Mammary epithelial cell (primary cell): ENCODE data around the gene PTPRG.

Experiments used
- EZH2 ChIP-seq: IDR thresholded peaks from 2 replicates; pipeline ENCODE4 v1.6.1; 2012; ENCODE audit warnings: low read length, inconsistent platforms, borderline replicate concordance
- TF ChIP-seq, protein P1 (sequence below), 2 donors: IDR thresholded peaks in 1 of 2; conservative IDR thresholded peaks in 1 of 2; 2 replicates each; pipeline ENCODE4 v1.5.1; 2011 to 2012; ENCODE audit warnings: inconsistent platforms in 2 of 2, low read length in 2 of 2, mild to moderate bottlenecking in 2 of 2, control low read depth in 1 of 2, low read depth in 1 of 2; ENCODE audit not compliant: insufficient read depth in 1 of 2; ENCODE audit errors: extremely low read depth in 1 of 2

GRCh38 chr3:61807865-61808276 is 246.5 kb downstream of the PTPRG start:
- TF ChIP-seq, protein P1, sequence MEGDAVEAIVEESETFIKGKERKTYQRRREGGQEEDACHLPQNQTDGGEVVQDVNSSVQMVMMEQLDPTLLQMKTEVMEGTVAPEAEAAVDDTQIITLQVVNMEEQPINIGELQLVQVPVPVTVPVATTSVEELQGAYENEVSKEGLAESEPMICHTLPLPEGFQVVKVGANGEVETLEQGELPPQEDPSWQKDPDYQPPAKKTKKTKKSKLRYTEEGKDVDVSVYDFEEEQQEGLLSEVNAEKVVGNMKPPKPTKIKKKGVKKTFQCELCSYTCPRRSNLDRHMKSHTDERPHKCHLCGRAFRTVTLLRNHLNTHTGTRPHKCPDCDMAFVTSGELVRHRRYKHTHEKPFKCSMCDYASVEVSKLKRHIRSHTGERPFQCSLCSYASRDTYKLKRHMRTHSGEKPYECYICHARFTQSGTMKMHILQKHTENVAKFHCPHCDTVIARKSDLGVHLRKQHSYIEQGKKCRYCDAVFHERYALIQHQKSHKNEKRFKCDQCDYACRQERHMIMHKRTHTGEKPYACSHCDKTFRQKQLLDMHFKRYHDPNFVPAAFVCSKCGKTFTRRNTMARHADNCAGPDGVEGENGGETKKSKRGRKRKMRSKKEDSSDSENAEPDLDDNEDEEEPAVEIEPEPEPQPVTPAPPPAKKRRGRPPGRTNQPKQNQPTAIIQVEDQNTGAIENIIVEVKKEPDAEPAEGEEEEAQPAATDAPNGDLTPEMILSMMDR (conservative IDR thresholded peaks at IDR 0.05 in 1 of 2, IDR thresholded peaks at IDR 0.05 in 1 of 2; ENCODE audit: extremely low read depth in 1 of 2, insufficient read depth in 1 of 2, low read depth in 1 of 2, low read length in 2 of 2) = no peak
- no peak for TF ChIP-seq EZH2
